Measurements from ENCODE around the gene TCF7.

The TCF7 gene

DNA sequence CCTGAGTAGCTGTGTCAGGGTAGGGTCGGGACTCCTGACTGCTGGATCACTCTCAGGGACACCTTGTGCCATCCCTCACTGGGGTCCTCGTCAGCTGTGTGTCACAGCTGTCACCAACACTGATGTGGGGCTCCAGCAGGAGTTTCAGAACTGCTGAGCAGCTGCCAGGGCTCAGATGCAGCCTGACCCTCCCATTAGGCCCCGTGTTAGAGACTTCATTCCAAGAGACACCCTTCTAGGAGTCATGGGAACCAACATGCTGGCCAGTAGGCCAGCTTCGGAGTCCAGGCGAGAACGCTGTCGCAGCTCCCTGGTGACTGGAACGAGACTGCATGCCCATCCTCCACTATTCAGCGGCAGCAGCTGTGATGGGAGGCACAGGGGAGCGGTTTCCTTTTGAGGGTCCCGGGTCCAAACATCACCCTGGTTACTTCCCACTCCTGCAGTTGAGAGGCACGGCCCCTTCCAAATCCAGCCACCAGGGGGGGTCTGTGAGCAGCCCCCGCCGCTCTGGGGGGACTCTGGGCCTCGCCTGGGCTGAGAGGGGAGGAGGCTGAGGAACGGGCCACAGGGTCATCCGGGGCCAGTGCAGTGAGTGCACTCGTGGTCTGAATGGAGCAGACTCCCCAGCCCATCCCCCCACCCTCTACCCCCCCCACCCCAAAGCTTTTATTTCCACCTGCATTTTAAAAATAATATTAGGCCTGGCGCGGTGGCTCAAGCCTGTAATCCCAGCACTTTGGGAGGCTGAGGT lies 12.6 kb upstream of the TCF7 start:
- Histone ChIP-seq H3K4me3 (ENCODE audit: extremely low read depth, insufficient read depth, low read length, poor library complexity, severe bottlenecking) (no peak overlapping the region), H3K4me1 (ENCODE audit: control insufficient read depth, insufficient read depth, low read length, poor library complexity, severe bottlenecking) (peaks cover 18% of the 10 kb centered on the region), H3K36me3 (ENCODE audit: control insufficient read depth, insufficient read depth, low read length) (no peaks in the 10 kb centered on the region), H3K27ac (ENCODE audit: low read depth, low read length, severe bottlenecking) (no peak overlapping the region), H3K9me3 (ENCODE audit: control insufficient read depth, low read length) (no peaks in the 10 kb centered on the region)
- WGBS, 2 experiments (ENCODE audit: insufficient coverage in 2 of 2): 48 to 57% methylated on average over 8 to 10 of the region's 20 CpGs

DNA sequence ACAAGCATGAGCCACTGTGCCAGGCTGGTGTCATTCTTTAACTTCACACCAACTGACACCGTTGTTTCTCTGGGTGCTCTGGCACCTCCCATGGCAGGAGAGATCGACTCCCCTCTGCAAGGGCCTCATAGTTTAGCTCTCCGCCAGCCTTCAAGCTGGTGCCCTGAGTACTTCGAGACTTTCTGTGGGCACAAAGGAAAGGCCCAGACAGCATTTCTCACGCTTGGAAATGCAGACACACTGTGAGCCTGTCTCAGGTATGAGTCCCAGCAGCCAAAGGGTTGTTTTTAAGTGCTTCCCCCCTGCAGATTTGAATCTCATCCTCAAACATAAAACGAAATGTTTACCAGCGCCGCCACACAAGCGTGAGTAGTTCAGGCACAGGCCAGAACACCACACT lies 11.1 kb upstream of the TCF7 start:
- peaks cover 22% of the 10 kb centered on the region for H3K4me1 ChIP-seq (ENCODE audit: control insufficient read depth, insufficient read depth, low read length, poor library complexity, severe bottlenecking)
- H3K27ac ChIP-seq (ENCODE audit: low read depth, low read length, severe bottlenecking): no peak overlapping the region
- no peak overlapping the region for H3K4me3 ChIP-seq (ENCODE audit: extremely low read depth, insufficient read depth, low read length, poor library complexity, severe bottlenecking)
- H3K36me3 ChIP-seq (ENCODE audit: control insufficient read depth, insufficient read depth, low read length): no peaks in the 10 kb centered on the region
- WGBS, 2 experiments (ENCODE audit: insufficient coverage in 2 of 2): 87 to 90% methylated on average over 9 of the region's 9 CpGs
- H3K9me3 ChIP-seq (ENCODE audit: control insufficient read depth, low read length): no peaks in the 10 kb centered on the region

DNA sequence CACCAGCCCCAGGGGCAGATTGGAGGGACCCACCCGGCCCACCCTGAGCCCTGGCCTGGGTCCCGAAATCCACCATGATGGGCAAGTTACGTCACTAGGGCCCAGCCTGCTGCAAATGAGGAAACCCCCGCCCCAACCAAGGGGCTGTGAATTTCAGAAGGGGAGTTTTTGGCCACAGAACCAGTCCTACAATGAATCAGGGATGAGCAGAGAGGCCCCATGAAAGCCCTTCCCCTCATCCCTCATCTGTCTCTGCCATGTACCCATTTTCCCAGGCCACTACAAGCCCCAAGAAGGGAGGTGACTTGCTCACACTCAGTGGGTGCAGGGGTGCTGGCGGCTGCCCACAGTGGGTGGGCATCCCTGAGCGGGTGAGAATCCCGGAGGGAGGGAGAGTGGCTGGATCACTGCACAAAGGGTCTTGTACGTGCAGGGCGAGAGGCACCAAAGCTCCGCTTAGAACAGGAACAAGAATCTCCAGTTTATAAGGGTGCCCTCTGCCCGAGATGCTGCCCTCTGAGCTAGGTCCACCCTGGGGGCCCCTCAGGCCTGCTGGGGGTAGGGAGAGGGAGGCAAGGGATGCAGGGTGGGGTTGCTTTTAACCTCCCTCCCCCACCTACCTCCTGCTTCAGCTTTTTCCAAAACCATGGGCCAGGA lies 10.4 kb upstream of the TCF7 start:
- Histone ChIP-seq H3K36me3 (ENCODE audit: control insufficient read depth, insufficient read depth, low read length) (no peaks in the 10 kb centered on the region), H3K9me3 (ENCODE audit: control insufficient read depth, low read length) (no peaks in the 10 kb centered on the region), H3K4me1 (ENCODE audit: control insufficient read depth, insufficient read depth, low read length, poor library complexity, severe bottlenecking) (peaks cover 22% of the 10 kb centered on the region), H3K27ac (ENCODE audit: low read depth, low read length, severe bottlenecking) (no peak overlapping the region), H3K4me3 (ENCODE audit: extremely low read depth, insufficient read depth, low read length, poor library complexity, severe bottlenecking) (no peak overlapping the region)
- WGBS, 2 experiments (ENCODE audit: insufficient coverage in 2 of 2): 91 to 96% methylated on average over 5 to 8 of the region's 11 CpGs

DNA sequence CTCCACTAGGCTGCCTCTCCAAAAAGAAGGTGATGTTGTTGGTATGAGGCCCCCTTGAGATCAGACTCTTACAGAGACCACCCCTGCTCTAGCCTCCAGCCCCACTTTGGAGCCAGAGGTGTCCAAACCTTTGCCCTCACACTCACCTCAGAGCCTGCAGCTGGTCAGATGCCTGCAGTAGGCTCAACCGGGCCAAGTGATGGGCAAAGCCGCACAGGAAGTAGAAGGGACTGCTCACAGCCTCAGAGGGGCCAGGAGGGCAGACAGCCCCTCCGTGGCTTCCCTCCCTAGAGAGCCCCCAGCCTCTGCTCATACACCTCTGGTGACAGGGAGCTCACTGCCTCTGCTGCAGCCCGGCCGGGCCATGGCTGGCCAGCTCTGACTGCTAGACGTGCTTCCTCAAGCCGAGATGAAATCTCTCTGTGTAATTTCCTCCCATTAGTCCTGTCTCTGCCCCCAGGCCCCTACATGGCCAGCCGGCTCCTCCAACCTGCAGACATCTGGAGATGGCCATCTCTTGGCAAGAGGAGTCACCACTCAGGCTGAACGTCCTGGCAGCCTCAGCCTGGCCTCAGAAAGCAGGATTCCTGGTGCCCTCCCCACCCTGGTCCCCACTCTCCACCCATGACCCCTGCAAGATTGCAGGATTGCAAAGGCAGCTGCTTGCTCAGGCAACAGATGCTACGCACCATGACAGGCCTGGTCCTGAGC lies 7.3 kb upstream of the TCF7 start:
- Histone ChIP-seq H3K27ac (ENCODE audit: low read depth, low read length, severe bottlenecking) (peak overlapping the region; percentile 29), H3K9me3 (ENCODE audit: control insufficient read depth, low read length) (no peaks in the 10 kb centered on the region), H3K4me1 (ENCODE audit: control insufficient read depth, insufficient read depth, low read length, poor library complexity, severe bottlenecking) (peaks cover 7% of the 10 kb centered on the region), H3K36me3 (ENCODE audit: control insufficient read depth, insufficient read depth, low read length) (no peaks in the 10 kb centered on the region), H3K4me3 (ENCODE audit: extremely low read depth, insufficient read depth, low read length, poor library complexity, severe bottlenecking) (no peak overlapping the region)
- 82 to 86% methylated on average over 9 to 10 of the region's 10 CpGs for WGBS, 2 experiments (ENCODE audit: insufficient coverage in 2 of 2)

DNA sequence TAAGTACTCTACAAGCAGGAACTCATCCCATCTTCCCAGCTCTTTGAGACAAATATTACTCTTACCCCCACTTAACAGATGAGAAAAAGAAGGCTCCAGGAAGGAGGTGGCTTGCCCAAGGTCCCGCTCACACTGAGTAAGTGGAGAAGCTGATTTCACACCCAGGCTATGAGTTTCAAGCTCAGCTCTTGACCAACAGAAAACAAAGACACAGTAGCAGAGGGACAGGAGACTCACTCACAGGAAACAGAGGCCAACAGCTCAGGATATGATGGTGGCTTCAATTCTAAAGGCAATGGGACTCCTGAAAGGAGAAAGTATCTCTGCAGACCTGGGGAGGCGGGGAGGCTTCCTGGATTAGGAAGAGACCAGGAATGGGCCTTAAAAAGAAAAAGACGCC lies 6.7 kb upstream of the TCF7 start:
- Histone ChIP-seq H3K4me3 (ENCODE audit: extremely low read depth, insufficient read depth, low read length, poor library complexity, severe bottlenecking) (no peak overlapping the region), H3K36me3 (ENCODE audit: control insufficient read depth, insufficient read depth, low read length) (no peaks in the 10 kb centered on the region), H3K27ac (ENCODE audit: low read depth, low read length, severe bottlenecking) (no peak overlapping the region), H3K4me1 (ENCODE audit: control insufficient read depth, insufficient read depth, low read length, poor library complexity, severe bottlenecking) (peaks cover 7% of the 10 kb centered on the region), H3K9me3 (ENCODE audit: control insufficient read depth, low read length) (no peaks in the 10 kb centered on the region)
- WGBS, 2 experiments (ENCODE audit: insufficient coverage in 2 of 2): 90% methylated on average over 3 of the region's 3 CpGs; no CpG with 5 or more reads in 1 of the 2 experiments

DNA sequence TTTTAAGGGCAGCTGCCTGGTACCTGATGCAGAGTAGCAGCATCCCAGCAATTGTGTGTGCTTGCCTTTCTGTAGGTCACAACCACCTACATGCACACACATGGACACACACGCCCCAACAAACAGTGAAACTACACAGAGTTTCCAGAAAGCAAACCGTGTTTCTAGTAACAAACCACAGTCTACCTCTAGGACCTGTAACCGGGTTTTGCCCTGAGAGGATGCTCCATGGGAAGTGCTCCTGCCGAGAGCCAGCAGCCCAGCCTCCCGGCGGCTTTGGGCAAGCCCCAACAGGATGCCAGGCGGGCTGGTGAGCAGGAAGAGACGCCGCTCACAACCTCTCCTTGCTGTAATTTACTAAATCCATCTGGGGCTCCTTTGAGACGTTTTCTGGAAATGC lies 4.1 kb upstream of the TCF7 start:
- H3K4me1 ChIP-seq (ENCODE audit: control insufficient read depth, insufficient read depth, low read length, poor library complexity, severe bottlenecking): peaks cover 9% of the 10 kb centered on the region
- no peaks in the 10 kb centered on the region for H3K36me3 ChIP-seq (ENCODE audit: control insufficient read depth, insufficient read depth, low read length)
- no peak overlapping the region for H3K4me3 ChIP-seq (ENCODE audit: extremely low read depth, insufficient read depth, low read length, poor library complexity, severe bottlenecking)
- no peaks in the 10 kb centered on the region for H3K9me3 ChIP-seq (ENCODE audit: control insufficient read depth, low read length)
- WGBS, 2 experiments (ENCODE audit: insufficient coverage in 2 of 2): 58 to 69% methylated on average over 5 to 8 of the region's 10 CpGs
- H3K27ac ChIP-seq (ENCODE audit: low read depth, low read length, severe bottlenecking): no peak overlapping the region

DNA sequence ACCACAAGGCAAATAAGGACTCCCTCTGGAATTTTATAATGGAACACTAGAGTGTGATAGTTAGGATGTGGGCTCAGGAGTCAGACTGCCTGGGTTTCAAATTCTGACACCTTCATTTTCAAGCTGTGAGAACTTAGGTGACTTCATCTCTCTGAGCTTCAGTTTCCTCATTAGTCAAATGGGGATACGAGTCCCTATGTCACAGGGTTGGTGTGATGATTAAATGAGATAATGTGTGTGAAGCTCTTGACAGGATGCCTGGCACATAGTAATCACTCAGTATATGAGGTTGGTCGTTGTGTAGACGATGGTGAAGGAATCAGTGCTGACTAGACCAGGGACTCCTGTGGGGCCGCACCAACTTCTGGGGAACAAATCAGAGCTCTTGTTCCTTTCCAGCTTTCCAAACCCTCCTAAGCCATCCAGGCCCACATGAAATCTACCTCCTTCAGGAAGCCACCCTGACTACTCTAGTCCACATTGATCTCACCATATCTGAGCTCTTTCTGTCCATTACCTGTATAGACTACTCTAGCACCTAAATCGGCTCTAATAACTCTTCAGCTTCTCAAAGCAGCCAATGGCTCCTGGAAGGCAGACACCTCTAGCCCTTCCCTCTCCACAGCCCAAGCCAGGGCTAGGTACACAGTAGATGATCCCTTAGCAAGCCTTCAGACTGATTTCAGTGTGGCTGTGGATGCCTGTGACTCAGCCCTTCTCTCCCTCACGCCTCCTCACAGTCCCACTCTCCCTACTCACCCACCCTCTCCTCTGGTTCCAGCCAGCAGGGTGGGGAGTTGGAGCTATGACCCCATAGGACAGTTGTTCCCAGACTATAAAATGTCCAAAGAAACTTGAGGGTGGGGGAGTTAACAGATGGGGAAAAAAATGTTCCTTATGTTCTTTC lies 2.5 kb upstream of the TCF7 start:
- Histone ChIP-seq H3K4me3 (ENCODE audit: extremely low read depth, insufficient read depth, low read length, poor library complexity, severe bottlenecking) (no peak overlapping the region), H3K4me1 (ENCODE audit: control insufficient read depth, insufficient read depth, low read length, poor library complexity, severe bottlenecking) (peaks cover 6% of the 10 kb centered on the region), H3K9me3 (ENCODE audit: control insufficient read depth, low read length) (no peaks in the 10 kb centered on the region), H3K27ac (ENCODE audit: low read depth, low read length, severe bottlenecking) (no peak overlapping the region), H3K36me3 (ENCODE audit: control insufficient read depth, insufficient read depth, low read length) (peaks cover 8% of the 10 kb centered on the region)
- 82 to 85% methylated on average over 4 to 6 of the region's 6 CpGs for WGBS, 2 experiments (ENCODE audit: insufficient coverage in 2 of 2)

DNA sequence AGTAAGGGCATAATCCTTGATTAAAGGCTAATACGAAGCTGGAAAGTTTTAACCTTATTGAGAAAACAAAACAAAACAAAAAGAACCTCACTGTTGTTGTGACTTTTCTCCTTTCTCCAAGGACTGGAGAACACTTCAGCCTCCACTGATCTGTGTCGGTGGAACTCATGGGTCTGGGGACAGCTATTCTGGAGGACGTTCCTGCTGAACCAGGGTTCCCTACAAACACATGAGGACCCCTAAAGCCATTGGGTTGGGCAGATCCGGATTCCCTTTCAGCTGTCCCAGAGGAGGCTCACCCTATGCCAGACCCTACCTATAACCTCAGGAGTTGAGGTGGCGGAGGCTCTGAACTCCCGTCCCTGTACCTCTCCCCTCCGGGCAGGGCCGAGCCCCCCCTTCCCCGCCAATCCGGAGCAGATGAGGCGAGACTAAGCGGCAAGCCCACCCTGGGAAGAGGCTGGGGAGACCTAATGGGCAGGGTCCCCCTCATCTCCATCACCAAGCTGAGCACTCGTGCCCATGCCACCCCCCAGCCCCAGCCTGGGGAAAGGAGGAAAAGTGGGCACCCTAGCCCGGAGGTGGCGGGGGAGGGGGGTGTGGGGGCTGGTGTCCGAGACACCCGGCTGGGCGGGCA lies 1.6 kb upstream of the TCF7 start:
- Histone ChIP-seq H3K36me3 (ENCODE audit: control insufficient read depth, insufficient read depth, low read length) (peaks cover 8% of the 10 kb centered on the region), H3K4me3 (ENCODE audit: extremely low read depth, insufficient read depth, low read length, poor library complexity, severe bottlenecking) (no peak overlapping the region), H3K27ac (ENCODE audit: low read depth, low read length, severe bottlenecking) (no peak overlapping the region), H3K9me3 (ENCODE audit: control insufficient read depth, low read length) (no peaks in the 10 kb centered on the region), H3K4me1 (ENCODE audit: control insufficient read depth, insufficient read depth, low read length, poor library complexity, severe bottlenecking) (peaks cover 2% of the 10 kb centered on the region)
- 92 to 95% methylated on average over 8 to 9 of the region's 18 CpGs for WGBS, 2 experiments (ENCODE audit: insufficient coverage in 2 of 2)

DNA sequence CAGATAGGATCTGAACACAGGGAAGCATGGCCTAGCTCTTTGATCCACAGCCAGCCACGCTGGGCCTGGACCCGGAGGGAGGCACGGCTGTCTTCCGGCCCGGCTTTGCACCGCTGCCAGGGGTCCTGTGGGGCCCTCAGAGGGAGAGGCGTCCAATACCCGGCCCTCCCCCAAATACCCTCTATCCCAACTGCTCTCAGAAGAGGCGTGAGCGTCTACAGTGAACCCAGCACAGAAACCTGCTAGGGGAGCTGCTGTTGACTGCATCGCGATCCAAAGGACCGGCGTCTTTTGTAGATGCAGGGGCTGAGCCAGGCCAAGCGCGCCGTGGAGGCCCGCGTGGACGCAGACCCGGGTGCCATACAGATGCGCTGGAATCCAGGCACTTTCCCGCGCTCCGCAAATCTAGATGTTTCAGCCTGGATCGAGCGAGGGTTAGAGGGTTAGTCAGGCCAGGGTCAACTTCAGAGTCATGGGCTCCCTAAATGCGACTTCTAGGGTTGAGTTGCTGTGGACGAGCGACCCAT lies 1.1 kb upstream of the TCF7 start:
- peaks cover 2% of the 10 kb centered on the region for H3K4me1 ChIP-seq (ENCODE audit: control insufficient read depth, insufficient read depth, low read length, poor library complexity, severe bottlenecking)
- WGBS, 2 experiments (ENCODE audit: insufficient coverage in 2 of 2): 90 to 92% methylated on average over 21 to 30 of the region's 30 CpGs
- no peaks in the 10 kb centered on the region for H3K9me3 ChIP-seq (ENCODE audit: control insufficient read depth, low read length)
- H3K4me3 ChIP-seq (ENCODE audit: extremely low read depth, insufficient read depth, low read length, poor library complexity, severe bottlenecking): no peak overlapping the region
- H3K36me3 ChIP-seq (ENCODE audit: control insufficient read depth, insufficient read depth, low read length): peaks cover 11% of the 10 kb centered on the region
- no peak overlapping the region for H3K27ac ChIP-seq (ENCODE audit: low read depth, low read length, severe bottlenecking)
